Stimulated activated CD8-positive, alpha-beta memory T cell treated with anti-CD3 and anti-CD28 coated beads, Interleukin-15, amount 100 ng/mL, for 24 hours (primary cell): ENCODE results near the gene CDON.
"Not testable (repeated sequence)": the region's sequence is repeated elsewhere in the genome, so short reads cannot be mapped to it uniquely, and the experiment has no call there.

Experiments used
- DNase-seq: peaks from one replicate; pipeline ENCODE4 v3.0.0-alpha.2; 2020; ENCODE audit warnings: low read depth

CDON gene

GRCh38 chr11:126039485-126040271, 23.0 kb downstream of the CDON start:
- no peak for DNase-seq

DNA sequence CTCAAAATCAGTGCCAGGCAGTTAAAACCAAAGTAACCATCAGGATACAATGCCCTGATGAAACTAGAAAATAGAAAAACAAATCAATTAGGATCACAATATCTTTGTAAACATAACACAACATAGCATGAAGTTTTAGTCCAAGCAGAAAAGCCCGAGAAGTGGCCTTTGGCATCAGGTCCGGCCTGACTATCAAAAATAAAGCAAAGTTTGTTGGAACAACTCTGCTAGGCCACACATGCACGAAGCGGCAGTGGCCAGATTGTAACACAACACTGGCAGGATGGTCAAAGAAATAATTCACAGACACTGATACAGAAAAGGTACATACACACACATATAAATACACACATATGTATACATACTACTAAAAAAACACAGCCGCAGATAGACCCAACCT, 26.9 kb downstream of the CDON start:
- no peak for DNase-seq

DNA sequence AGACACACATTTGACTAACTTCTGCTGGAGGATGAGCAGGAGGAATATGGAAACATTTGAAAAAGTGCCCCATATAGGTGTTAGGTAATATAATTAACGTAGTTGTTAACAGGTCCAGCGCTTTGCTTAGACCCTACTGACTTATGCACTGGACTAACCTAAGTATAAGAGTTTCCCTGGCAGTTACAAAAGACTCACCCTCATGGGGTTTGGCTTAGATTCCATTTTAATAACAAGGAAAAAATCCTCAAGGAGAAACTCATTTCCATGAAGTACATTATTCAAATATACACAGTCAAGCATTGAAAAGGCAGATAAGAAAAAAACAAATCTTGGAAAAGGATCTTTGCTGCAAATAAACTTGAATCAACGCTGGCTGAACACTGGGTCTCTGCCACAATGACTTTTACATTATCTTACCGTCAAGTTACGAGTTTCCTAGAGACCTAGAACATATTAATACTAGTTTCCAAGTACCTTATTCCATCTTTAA, 27.7 kb downstream of the CDON start:
- no peak for DNase-seq

- no peak for DNase-seq
Measured at GRCh38 chr11:126034039-126034932, 28.4 kb downstream of the CDON start.

- no peak for DNase-seq
Measured at GRCh38 chr11:126032375-126032774, 30.3 kb downstream of the CDON start.

- no peak for DNase-seq
Measured at GRCh38 chr11:126029805-126030204, 32.9 kb downstream of the CDON start.

DNA sequence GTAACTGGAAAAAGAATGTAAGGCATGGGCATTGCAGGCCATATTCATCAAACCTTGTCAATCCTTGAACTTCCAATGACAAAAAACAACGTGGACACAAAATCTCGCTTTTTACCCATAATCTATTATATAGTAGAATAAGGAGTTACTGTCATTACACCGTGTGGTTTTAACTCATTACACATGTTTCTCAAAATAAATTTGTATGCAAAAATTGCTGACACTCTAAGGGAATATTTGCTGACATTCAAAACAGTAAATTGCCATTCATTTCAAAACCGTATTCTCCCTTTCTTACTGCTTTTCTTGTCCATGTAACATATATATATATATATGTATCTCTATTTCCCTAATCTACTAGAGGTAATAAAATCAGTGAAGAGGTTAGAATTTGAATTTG, 33.4 kb downstream of the CDON start:
- no peak for DNase-seq

DNA sequence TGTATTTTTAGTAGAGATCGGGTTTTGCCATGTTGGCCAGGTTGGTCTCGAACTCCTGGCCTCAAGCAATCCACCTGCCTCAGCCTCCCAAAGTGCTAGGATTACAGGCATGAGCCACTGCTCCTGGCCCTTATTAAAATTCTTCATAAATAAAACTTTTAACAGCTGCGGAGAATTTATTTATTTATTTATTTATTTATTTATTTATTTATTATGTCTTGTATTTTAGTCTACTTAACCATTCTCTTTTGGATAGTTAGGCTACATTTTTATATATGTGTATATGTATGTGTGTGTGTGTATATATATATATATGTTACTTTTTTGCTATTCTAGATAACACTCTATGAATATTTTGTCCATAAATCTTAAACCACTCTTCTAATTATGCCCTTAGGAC, 34.1 kb downstream of the CDON start:
- not testable (repeated sequence) for DNase-seq

- no peak for DNase-seq
Measured at GRCh38 chr11:126026579-126026978, 36.1 kb downstream of the CDON start.

GRCh38 chr11:126025822-126026221, 36.8 kb downstream of the CDON start:
- DNase-seq: no peak

- DNase-seq: no peak
Measured at GRCh38 chr11:126024123-126024522, 38.5 kb downstream of the CDON start.

DNA sequence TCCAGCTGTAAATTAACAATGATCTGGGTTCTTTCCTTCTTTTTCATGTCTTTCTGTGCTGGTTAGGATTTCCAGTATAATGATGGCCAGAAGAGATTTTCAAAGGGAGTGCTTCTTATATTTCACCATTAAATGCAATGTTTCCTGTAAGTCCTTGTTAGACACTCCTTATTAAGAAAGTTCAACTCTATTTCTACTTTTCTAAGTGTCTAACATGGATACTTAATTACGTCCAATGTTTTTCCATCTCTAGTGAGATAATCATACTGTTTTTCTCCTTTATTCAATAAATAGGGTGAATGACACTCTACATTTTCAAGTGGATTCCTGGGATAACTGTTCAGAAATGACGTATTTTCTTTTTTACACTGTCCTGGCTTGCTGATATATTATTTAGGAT, 49.8 kb downstream of the CDON start:
- no peak for DNase-seq

GRCh38 chr11:126011754-126012153, 50.9 kb downstream of the CDON start:
- no peak for DNase-seq

DNA sequence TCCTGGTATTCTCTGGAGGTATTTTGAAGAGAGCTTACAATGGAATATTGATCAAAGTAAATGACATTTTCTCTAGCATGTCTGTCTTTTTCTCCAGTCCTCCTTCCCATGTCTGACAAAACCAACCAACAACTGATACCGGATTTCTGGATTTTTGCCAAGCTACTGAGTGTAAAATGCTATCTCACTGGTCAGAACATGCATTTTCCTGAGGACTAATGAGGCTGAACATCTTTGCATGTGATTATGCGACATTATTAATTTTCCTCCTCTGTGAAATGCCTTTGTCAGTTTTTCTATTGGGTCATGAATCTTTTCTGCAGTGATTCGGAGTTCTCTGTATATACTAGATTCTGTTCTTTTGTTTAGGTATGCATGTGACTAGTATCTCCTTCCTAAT, 51.4 kb downstream of the CDON start:
- no peak for DNase-seq

DNA sequence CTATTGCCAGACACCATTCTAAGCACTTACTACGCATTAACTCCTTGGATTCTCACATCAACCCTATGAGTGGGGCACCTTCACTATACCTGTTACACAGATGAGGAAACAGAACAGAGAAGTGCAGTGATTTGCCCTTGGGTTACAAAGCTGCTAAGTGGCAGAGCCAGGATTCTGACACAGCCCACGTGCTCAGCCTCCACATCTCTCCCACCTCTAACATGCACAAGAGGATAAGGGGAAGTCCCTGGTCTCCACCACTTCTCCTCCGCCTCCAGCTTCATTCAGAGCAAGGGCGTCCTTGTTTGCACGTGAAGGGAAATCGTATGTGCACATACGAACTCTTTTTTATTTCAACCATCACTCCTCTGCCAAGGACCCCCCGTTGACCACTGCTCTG, 53.7 kb downstream of the CDON start:
- no peak for DNase-seq

DNA sequence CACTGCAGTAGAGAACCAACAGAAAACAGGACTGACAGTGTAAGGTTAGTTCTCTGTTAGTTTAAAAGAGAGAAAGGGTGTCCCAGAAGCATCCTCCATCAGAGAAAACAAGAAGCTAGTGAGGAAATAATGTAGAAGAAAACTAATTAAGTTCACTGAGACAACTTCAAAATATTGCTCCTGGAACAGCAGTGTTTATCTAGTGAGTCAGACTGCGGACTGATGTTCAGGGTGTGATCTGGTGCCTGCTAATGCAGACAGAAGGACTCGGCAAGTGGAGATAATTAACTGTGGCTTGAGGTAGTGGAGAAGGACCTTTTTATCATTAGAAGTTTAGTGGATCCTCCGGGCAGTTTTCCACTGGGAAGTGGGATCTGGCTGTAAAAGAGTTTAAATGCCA, 55.4 kb downstream of the CDON start:
- DNase-seq: no peak

DNA sequence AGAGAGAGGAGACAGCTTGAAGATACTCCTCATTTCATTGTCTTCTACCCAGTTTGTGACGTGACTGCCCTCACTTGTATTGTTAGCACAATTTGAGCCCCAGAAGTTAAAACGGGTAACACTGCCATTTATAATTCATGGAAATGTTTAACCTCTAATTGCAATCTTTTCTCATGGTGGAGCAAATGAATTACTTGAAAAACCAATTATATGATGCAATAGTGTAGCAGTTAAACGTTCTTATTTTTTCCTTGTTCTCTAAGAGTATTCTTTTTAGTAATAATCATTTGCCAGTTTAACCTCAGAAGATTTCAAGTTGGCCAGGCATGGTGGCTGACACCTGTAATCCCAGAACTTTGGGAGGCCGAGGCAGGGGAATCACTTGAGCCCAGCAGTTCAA, 56.6 kb downstream of the CDON start:
- DNase-seq: no peak

GRCh38 chr11:126002181-126002580, 60.5 kb downstream of the CDON start:
- DNase-seq: no peak

DNA sequence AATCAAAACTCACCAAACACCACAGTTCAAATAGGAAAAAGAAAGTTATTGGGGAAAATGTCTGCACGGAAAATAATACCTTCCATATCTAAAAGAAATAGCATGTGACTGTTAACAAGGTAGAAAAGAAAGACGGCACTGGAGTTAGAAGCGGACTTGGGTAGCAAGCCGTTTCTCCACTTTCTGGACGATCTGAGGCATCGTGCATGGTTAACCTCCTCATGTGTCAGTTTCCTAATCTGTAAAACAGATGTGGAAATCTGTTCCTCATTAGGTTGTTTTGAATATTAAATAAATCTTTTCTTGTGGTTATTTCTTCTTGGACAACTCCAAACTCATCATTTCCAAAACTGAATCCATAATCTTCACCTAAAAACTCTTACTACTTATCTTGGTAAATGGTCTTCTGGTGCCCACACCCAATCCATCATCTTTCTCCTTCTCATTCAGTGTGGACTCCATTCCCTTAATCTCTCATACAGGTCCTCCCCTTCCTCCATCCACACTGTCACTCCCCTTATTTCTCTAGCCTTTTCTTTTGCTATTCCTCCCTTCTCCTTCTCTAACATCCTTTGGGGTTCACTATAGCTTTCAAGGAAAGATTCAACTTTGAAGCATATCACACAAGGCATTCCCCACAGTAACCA, 63.3 kb downstream of the CDON start:
- no peak for DNase-seq

GRCh38 chr11:125998267-125998666, 64.4 kb downstream of the CDON start:
- no peak for DNase-seq

GRCh38 chr11:125995313-125995712, 67.4 kb downstream of the CDON start:
- DNase-seq: no peak

GRCh38 chr11:125994509-125994908, 68.2 kb downstream of the CDON start:
- no peak for DNase-seq

DNA sequence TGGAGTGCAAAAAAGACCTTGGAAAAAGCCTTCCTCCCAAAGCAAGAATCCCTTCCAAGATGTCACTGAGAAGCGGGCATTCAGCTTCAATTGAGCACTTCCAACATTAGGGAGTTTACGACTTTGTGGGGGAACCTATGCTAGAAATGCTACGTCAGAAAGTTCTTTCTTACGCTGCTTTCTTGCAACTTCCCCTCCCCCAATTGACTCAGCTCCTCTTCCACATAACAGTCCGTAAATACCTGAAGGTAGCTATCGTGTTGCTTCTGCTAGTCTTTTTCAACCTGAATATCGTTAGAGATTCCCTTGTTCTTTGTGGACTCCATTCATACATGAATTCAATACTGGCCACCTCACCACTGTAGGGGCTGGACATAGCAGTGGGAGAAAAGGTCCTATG, 69.8 kb downstream of the CDON start:
- no peak for DNase-seq
